Measurements from ENCODE around the gene SUPT3H. TPM values are rescaled to one million over a fixed set of nuclear protein-coding genes. Genes with fewer than 3 reads are reported as not detected.

SUPT3H gene
- total and polyA plus RNA-seq, 2 donors (not counting 1 experiment from before 2014, with no cell fraction given), result 5.5 to 12.4 TPM

DNA sequence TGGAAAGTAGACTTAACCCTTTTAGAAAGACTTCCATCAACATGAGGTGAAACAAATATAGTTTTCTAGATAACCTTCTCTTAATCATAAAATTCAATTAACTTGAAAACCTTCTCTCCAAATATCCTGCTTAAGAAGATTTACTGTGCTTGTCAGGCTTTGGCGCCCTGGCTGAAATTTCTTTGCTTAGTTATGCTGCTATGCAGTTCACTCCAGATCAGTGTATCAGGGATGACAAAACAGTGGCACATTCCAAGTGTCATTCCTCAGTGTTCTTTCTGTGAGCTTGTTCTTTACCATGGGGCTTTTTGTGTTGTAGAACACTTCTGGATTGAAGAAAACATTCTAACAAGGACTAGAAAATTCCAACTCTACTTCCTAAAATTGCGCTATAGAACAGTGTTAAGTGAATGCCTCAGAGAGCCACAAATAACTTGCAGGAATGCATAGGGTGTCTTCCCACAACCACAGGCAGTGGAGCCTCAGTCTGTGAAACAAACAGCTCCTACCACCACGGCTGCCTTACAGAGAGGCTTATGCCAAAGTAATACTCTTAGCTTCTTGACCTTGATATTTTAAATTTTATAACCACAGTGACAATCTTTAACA lies 546.6 kb downstream of the SUPT3H start:
- no peak overlapping the region for H2AFZ ChIP-seq (ENCODE audit: insufficient read depth, low read depth, low read length, poor library complexity, severe bottlenecking)
- DNase-seq, result no peak
- H3K4me1 Mint-ChIP-seq, result peaks cover 13% of the 10 kb centered on the region
- H3K4me1 ChIP-seq (ENCODE audit: control insufficient read depth in 2 of 2, insufficient read depth in 2 of 2, low read length in 2 of 2), result peaks cover 3 to 11% of the 10 kb centered on the region in 2 donors
- intact Hi-C loops (cut with micrococcal nuclease), result no loop called here
- ChIA-PET POLR2A (no interaction called here), CTCF (no interaction called here)
- H3K9me3 Mint-ChIP-seq (ENCODE audit: insufficient read depth), result no peaks in the 10 kb centered on the region
- no peaks in the 10 kb centered on the region for H3K27me3 ChIP-seq (replicated peaks in 1 of 4; ENCODE audit: control extremely low read depth in 1 of 4, control insufficient read depth in 3 of 4, insufficient read depth in 4 of 4, low read length in 3 of 4)
- no peak overlapping the region for H3K27ac ChIP-seq (ENCODE audit: low read length in 2 of 2)
- H3K79me2 ChIP-seq (ENCODE audit: control insufficient read depth, insufficient read depth, low read length), result no peaks in the 10 kb centered on the region
- H3K9me3 ChIP-seq (ENCODE audit: control extremely low read depth in 1 of 3, control insufficient read depth in 2 of 3, insufficient read depth in 1 of 3, low read length in 2 of 3), result no peaks in the 10 kb centered on the region
- no peaks in the 10 kb centered on the region for H3K36me3 ChIP-seq (replicated peaks in 1 of 2; ENCODE audit: control extremely low read depth in 1 of 2, control insufficient read depth in 1 of 2, extremely low read depth in 1 of 2, insufficient read depth in 2 of 2, low read length in 1 of 2)
- no peaks in the 10 kb centered on the region for H3K27me3 Mint-ChIP-seq
- H4K20me1 ChIP-seq (ENCODE audit: control insufficient read depth, insufficient read depth, low read length, poor library complexity, severe bottlenecking), result no peaks in the 10 kb centered on the region
- no peak overlapping the region for H3K4me3 Mint-ChIP-seq
- H3K4me2 ChIP-seq (replicated peaks; ENCODE audit: low read depth, low read length, poor library complexity, severe bottlenecking), result no peak overlapping the region
- no peak overlapping the region for H3K27ac Mint-ChIP-seq
- H3K4me3 ChIP-seq (ENCODE audit: control extremely low read depth in 1 of 5, extremely low read depth in 1 of 5, insufficient read depth in 1 of 5, low read depth in 2 of 5, low read length in 4 of 5), result no peak overlapping the region
- H3K9ac ChIP-seq (ENCODE audit: low read length), result no peak overlapping the region
- 100% methylated on average over 1 of the region's 3 CpGs for WGBS (ENCODE audit: insufficient coverage)
- ATAC-seq (ENCODE audit: low read depth), result no peak
- TF ChIP-seq, protein P1, sequence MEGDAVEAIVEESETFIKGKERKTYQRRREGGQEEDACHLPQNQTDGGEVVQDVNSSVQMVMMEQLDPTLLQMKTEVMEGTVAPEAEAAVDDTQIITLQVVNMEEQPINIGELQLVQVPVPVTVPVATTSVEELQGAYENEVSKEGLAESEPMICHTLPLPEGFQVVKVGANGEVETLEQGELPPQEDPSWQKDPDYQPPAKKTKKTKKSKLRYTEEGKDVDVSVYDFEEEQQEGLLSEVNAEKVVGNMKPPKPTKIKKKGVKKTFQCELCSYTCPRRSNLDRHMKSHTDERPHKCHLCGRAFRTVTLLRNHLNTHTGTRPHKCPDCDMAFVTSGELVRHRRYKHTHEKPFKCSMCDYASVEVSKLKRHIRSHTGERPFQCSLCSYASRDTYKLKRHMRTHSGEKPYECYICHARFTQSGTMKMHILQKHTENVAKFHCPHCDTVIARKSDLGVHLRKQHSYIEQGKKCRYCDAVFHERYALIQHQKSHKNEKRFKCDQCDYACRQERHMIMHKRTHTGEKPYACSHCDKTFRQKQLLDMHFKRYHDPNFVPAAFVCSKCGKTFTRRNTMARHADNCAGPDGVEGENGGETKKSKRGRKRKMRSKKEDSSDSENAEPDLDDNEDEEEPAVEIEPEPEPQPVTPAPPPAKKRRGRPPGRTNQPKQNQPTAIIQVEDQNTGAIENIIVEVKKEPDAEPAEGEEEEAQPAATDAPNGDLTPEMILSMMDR (IDR thresholded peaks at IDR 0.05), result no peak
- TF ChIP-seq EZH2 (IDR thresholded peaks at IDR 0.05; ENCODE audit: borderline replicate concordance, insufficient read depth, low read depth, low read length, poor library complexity, severe bottlenecking), result no peak

DNA sequence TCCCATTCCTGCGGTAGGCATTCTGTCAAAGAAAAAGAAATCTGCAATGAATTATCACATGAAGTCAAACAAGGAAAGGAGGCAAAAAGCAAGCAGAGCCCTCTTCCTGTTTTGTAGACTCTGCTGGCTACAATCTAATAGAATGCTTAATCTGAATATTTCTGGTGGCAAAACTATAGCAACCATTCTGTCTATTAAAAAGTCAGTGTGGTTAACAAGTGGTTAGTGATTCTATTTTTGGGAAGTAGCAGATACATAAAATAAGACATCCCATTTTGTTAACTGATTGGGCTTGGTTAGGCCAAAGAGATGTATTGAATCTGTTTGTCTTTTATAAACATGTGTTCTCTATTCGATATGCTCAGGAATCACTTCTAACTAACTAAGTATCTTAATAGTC lies 547.9 kb downstream of the SUPT3H start:
- DNase-seq (no peak), ATAC-seq (ENCODE audit: low read depth) (no peak)
- Histone ChIP-seq H2AFZ (ENCODE audit: insufficient read depth, low read depth, low read length, poor library complexity, severe bottlenecking) (no peak overlapping the region), H3K27me3 (replicated peaks in 1 of 4; ENCODE audit: control extremely low read depth in 1 of 4, control insufficient read depth in 3 of 4, insufficient read depth in 4 of 4, low read length in 3 of 4) (no peaks in the 10 kb centered on the region), H3K27ac (ENCODE audit: low read length in 2 of 2) (no peak overlapping the region), H3K36me3 (replicated peaks in 1 of 2; ENCODE audit: control extremely low read depth in 1 of 2, control insufficient read depth in 1 of 2, extremely low read depth in 1 of 2, insufficient read depth in 2 of 2, low read length in 1 of 2) (no peaks in the 10 kb centered on the region), H3K4me1 (ENCODE audit: control insufficient read depth in 2 of 2, insufficient read depth in 2 of 2, low read length in 2 of 2) (peaks cover 3 to 11% of the 10 kb centered on the region in 2 donors), H3K4me3 (ENCODE audit: control extremely low read depth in 1 of 5, extremely low read depth in 1 of 5, insufficient read depth in 1 of 5, low read depth in 2 of 5, low read length in 4 of 5) (no peak overlapping the region), H3K9ac (ENCODE audit: low read length) (no peak overlapping the region), H3K9me3 (ENCODE audit: control extremely low read depth in 1 of 3, control insufficient read depth in 2 of 3, insufficient read depth in 1 of 3, low read length in 2 of 3) (no peaks in the 10 kb centered on the region), H4K20me1 (ENCODE audit: control insufficient read depth, insufficient read depth, low read length, poor library complexity, severe bottlenecking) (no peaks in the 10 kb centered on the region), H3K79me2 (ENCODE audit: control insufficient read depth, insufficient read depth, low read length) (no peaks in the 10 kb centered on the region), H3K4me2 (replicated peaks; ENCODE audit: low read depth, low read length, poor library complexity, severe bottlenecking) (no peak overlapping the region)
- Mint-ChIP-seq H3K27ac (no peak overlapping the region), H3K27me3 (no peaks in the 10 kb centered on the region), H3K9me3 (ENCODE audit: insufficient read depth) (no peaks in the 10 kb centered on the region), H3K4me3 (no peak overlapping the region), H3K4me1 (peaks cover 13% of the 10 kb centered on the region)
- 8% methylated on average over 1 of the region's 2 CpGs for WGBS (ENCODE audit: insufficient coverage)
- intact Hi-C loops (cut with micrococcal nuclease), result no loop called here
- TF ChIP-seq, protein P1 (IDR thresholded peaks at IDR 0.05), result no peak
- TF ChIP-seq EZH2 (IDR thresholded peaks at IDR 0.05; ENCODE audit: borderline replicate concordance, insufficient read depth, low read depth, low read length, poor library complexity, severe bottlenecking), result no peak
- POLR2A ChIA-PET, result no interaction called here
- CTCF ChIA-PET, result no interaction called here

Data from B cell (primary cell).